T-cell (primary cell): ENCODE measurements around the gene SLC37A1. TPM values are rescaled to one million over a fixed set of nuclear protein-coding genes. Genes with fewer than 3 reads are reported as not detected.

Experiments used
- ATAC-seq, 4 experiments: fragments of 200-7000 bp in 3 of 4; fragments of 150-1000 bp in 1 of 4; cut with Tn5 transposase; replicated peaks in 1 of 4; 1 replicate in 3 of 4; 2 replicates in 1 of 4; pipeline ENCODE4 v1.10.0; 2021; ENCODE audit warnings: moderate library complexity in 3 of 4, mild to moderate bottlenecking in 2 of 4, moderate number of reproducible peaks in 1 of 4
- CTCF ChIA-PET, 2 donors: fragments of 300-600 bp; sonication (Branson Sonifier 250); formaldehyde crosslinking; loops; one replicate each; lab custom pipeline; 2022; ENCODE audit warnings: antibody characterized with exemption in 2 of 2; lab: Charles Lee
- POLR2A ChIA-PET, 2 donors: fragments of 300-600 bp; sonication (Branson Sonifier 250); formaldehyde crosslinking; loops; one replicate each; lab custom pipeline; 2022; ENCODE audit warnings: antibody characterized with exemption in 2 of 2; lab: Charles Lee
- DNase-seq, 35 experiments: peaks; one replicate each; pipeline versions ENCODE4 v3.0.0 to v3.0.0-alpha.2; 2013 to 2023
- H3K27ac ChIP-seq: one replicate; pipeline ENCODE4 v1.5.1; 2013; ENCODE audit warnings: low read length
- H3K27me3 ChIP-seq, 2 experiments: replicated peaks in 1 of 2; 1 replicate in 1 of 2; 2 replicates in 1 of 2; pipeline versions ENCODE4 v1.6.1 to v1.7.0; 2013; ENCODE audit warnings: low read length in 1 of 2, mixed read lengths in 1 of 2; ENCODE audit not compliant: control insufficient read depth in 2 of 2, insufficient read depth in 2 of 2; ENCODE audit errors: extremely low read depth in 1 of 2
- H3K36me3 ChIP-seq, 2 donors: 1 replicate in 1 of 2; 2 replicates in 1 of 2; pipeline versions ENCODE4 v1.6.1 to v1.7.0; 2013; ENCODE audit warnings: low read length in 1 of 2; ENCODE audit not compliant: control insufficient read depth in 2 of 2, insufficient read depth in 1 of 2; ENCODE audit errors: extremely low read depth in 1 of 2
- H3K4me1 ChIP-seq, 2 experiments: 1 replicate in 1 of 2; 2 replicates in 1 of 2; pipeline versions ENCODE4 v1.6.1 to v1.7.0; 2013; ENCODE audit warnings: low read length in 2 of 2, mixed read lengths in 1 of 2; ENCODE audit not compliant: insufficient read depth in 2 of 2, control insufficient read depth in 1 of 2; ENCODE audit errors: extremely low read depth in 1 of 2
- H3K4me3 ChIP-seq, 2 donors: 1 replicate in 1 of 2; 2 replicates in 1 of 2; pipeline versions ENCODE4 v1.5.1 to v1.7.0; 2013; ENCODE audit warnings: mild to moderate bottlenecking in 2 of 2, low read length in 1 of 2, moderate library complexity in 1 of 2; ENCODE audit not compliant: control insufficient read depth in 1 of 2; ENCODE audit errors: extremely low read depth in 1 of 2
- H3K9me3 ChIP-seq: 2 replicates; pipeline ENCODE4 v1.7.0; 2013
- H3K27ac Mint-ChIP-seq, 2 donors: one replicate each; pipeline ENCODE4 v1.8.0; 2020 to 2021; ENCODE audit warnings: mild to moderate bottlenecking in 2 of 2, mixed read lengths in 2 of 2
- H3K27me3 Mint-ChIP-seq, 2 donors: one replicate each; pipeline ENCODE4 v1.8.0; 2021 to 2022; ENCODE audit warnings: mixed read lengths in 2 of 2
- H3K36me3 Mint-ChIP-seq: one replicate; pipeline ENCODE4 v1.8.0; 2021; ENCODE audit warnings: mixed read lengths
- H3K4me1 Mint-ChIP-seq, 3 donors: one replicate each; pipeline ENCODE4 v1.8.0; 2020 to 2022; ENCODE audit warnings: mixed read lengths in 3 of 3, mild to moderate bottlenecking in 1 of 3
- H3K4me3 Mint-ChIP-seq, 3 donors: one replicate each; pipeline ENCODE4 v1.8.0; 2020 to 2022; ENCODE audit warnings: mild to moderate bottlenecking in 3 of 3, mixed read lengths in 3 of 3, moderate library complexity in 3 of 3
- H3K9me3 Mint-ChIP-seq, 3 donors: one replicate each; pipeline ENCODE4 v1.8.0; 2020 to 2022; ENCODE audit warnings: mixed read lengths in 3 of 3
- WGBS: methylation state at CpG from one replicate; pipeline ENCODE4 v1.1.5; 2013; ENCODE audit warnings: missing lambda C conversion rate; ENCODE audit not compliant: insufficient coverage; 5-methylcytosine and 5-hydroxymethylcytosine counted together
- total RNA-seq, 35 experiments: library from RNA in 6 of 35; stranded (reverse) in 6 of 35; fragments of 120-200 nt in 1 of 35; gene quantifications; one replicate each; pipeline versions ENCODE4 v1.2.1 to v1.2.4 and lab custom pipeline; 2013 to 2026

SLC37A1 gene
- total RNA-seq, 5 donors from 2014 or later (not counting 1 experiment from before 2014, with no cell fraction given), result 18.7 to 26.3 (median 22.6) TPM

DNA sequence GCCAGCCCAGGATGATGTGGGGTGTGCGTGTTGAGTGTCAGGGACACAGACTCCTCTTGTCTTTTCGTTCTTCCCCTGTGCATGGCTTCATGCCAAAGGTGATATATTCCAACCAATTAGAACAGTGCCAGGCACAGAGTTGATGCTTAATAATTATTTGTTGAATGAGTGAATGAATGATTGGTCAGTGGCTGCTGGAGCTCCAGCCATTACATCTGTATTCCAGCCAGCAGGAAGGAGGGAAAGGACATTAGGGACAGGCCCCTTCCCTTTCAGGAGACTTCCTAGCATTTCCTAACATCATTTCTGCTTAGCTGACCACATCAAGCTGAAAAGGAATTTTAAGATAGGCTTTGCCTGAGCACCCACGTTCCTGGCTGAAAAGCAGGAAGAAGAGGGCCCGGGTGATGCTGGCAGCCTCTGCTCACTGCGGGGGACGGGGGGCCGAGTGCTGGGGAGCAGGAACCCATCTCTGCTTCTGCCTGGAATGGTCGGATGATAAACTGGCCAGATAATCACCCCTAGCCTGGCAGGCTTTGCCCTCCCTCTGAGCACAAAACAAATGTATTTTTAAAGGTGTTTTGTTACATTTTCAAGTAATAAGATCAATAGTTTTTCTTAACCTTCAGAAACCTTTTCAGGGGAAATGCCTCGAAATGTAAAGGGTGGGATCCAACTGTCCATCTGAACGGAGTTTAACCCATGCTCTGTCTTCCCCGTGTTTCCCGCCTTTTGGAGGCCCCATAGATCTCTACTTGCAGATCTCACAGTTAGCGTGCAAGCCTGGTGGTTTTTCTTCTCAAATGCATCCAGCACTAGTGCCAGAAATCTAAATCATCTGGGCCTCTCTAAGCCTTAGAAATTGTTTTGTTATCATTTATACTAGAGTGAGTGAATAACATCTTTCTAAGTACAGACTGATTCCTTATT, 39.0 kb downstream of the SLC37A1 start:
- H3K27me3 Mint-ChIP-seq, result no peaks in the 10 kb centered on the region
- peak in 1 of 35 experiments; percentile 8 for DNase-seq
- peak overlapping the region in 1 of 2 donors; percentile 16 for H3K27ac Mint-ChIP-seq
- WGBS, result 95% methylated on average over 7 of the region's 13 CpGs
- no peak overlapping the region for H3K4me3 Mint-ChIP-seq
- no peaks in the 10 kb centered on the region for H3K4me1 Mint-ChIP-seq
- peaks cover 62% of the 10 kb centered on the region for H3K36me3 Mint-ChIP-seq
- H3K4me3 ChIP-seq, result no peak overlapping the region
- ChIA-PET CTCF (no interaction called here), POLR2A (no interaction called here)
- no peaks in the 10 kb centered on the region for H3K9me3 Mint-ChIP-seq
- H3K27ac ChIP-seq, result no peak overlapping the region
- no peaks in the 10 kb centered on the region for H3K4me1 ChIP-seq
- H3K27me3 ChIP-seq, result no peaks in the 10 kb centered on the region
- no peak for ATAC-seq
- H3K9me3 ChIP-seq, result no peaks in the 10 kb centered on the region
- peaks cover 23 to 37% of the 10 kb centered on the region in 2 donors for H3K36me3 ChIP-seq

DNA sequence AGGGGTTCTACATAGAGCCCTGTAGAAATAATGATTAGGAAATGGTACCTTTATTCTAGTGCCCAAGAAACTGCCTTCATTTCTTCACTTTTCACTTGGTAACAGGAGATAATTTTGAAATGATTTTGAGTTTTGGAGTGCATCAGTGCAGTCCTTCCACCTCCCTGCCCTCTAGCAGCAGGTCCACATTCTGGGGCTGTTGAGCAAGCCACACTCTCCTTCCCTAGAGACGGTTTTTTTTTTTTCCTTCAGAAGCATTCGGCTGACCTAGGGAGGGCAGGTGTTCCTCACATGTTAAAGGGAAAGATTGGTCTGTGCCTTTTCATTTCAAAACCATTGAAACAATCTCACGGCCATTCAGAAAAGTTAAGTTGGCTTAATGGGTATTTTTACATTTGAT, 39.8 kb downstream of the SLC37A1 start:
- WGBS, result no CpG with 5 or more reads among the region's 3 CpGs

DNA sequence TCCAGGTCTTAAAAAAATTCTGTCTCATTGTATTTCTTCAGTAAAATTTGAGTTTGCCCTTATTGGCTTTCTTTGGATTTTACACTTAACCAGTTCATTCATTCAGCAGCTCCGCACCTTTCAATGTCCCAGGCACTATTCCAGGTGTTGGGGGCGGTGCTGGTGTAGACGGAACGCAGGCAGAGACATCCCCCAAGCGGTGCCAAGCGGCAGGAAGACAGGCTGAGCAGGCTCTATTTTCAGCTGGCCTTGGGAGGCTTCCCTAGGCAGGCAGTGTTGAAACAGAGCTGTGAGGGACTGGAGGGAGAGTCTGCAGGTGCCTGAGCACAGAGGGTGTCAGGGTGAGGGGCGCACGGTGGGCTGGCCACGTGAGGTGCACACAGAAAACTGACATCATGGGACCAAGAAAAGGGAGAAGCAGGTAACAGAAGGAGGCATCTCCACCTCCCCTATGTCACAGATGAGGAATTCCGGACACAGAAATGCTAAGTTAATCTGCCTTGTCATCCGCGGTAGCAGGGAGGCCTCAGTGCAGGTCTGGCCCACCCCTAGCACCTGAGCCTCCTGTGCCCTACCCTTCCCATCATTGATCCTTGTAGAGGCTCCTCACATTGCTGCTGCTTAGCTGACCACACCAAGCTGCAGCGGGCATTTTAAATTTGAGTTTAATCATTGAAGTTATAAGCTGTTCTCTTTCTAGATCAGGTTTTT, 40.8 kb downstream of the SLC37A1 start:
- H3K27ac ChIP-seq, result no peak overlapping the region
- ChIA-PET CTCF (interaction anchor here in 1 of 2 donors (0.7 kb wide), 1 partner anchor 9 kb away, joined by 3 read pairs; no protein-coding TSS in a partner anchor), POLR2A (no interaction called here)
- no peaks in the 10 kb centered on the region for H3K4me1 ChIP-seq
- ATAC-seq (no peak), DNase-seq (no peak)
- no peak overlapping the region for H3K4me3 ChIP-seq
- no peaks in the 10 kb centered on the region for H3K9me3 ChIP-seq
- Mint-ChIP-seq H3K36me3 (peaks cover 56% of the 10 kb centered on the region), H3K4me1 (no peaks in the 10 kb centered on the region), H3K27ac (no peak overlapping the region), H3K27me3 (no peaks in the 10 kb centered on the region), H3K9me3 (no peaks in the 10 kb centered on the region), H3K4me3 (no peak overlapping the region)
- H3K27me3 ChIP-seq, result no peaks in the 10 kb centered on the region
- H3K36me3 ChIP-seq, result peaks cover 19 to 32% of the 10 kb centered on the region in 2 donors
- 80% methylated on average over 5 of the region's 13 CpGs for WGBS

More for the DNA sequence above, 39.8 kb downstream of the SLC37A1 start:
- H3K4me3 Mint-ChIP-seq, result no peak overlapping the region
- ATAC-seq, result no peak
- H3K36me3 ChIP-seq, result peaks cover 17 to 33% of the 10 kb centered on the region in 2 donors
- H3K36me3 Mint-ChIP-seq, result peaks cover 59% of the 10 kb centered on the region
- POLR2A ChIA-PET, result no interaction called here
- H3K27ac ChIP-seq, result no peak overlapping the region
- no peaks in the 10 kb centered on the region for H3K4me1 ChIP-seq
- no peaks in the 10 kb centered on the region for H3K9me3 Mint-ChIP-seq
- H3K4me3 ChIP-seq, result no peak overlapping the region
- CTCF ChIA-PET, result no interaction called here
- H3K4me1 Mint-ChIP-seq, result no peaks in the 10 kb centered on the region
- no peaks in the 10 kb centered on the region for H3K9me3 ChIP-seq
- DNase-seq, result no peak
- no peak overlapping the region for H3K27ac Mint-ChIP-seq
- no peaks in the 10 kb centered on the region for H3K27me3 Mint-ChIP-seq
- no peaks in the 10 kb centered on the region for H3K27me3 ChIP-seq

DNA sequence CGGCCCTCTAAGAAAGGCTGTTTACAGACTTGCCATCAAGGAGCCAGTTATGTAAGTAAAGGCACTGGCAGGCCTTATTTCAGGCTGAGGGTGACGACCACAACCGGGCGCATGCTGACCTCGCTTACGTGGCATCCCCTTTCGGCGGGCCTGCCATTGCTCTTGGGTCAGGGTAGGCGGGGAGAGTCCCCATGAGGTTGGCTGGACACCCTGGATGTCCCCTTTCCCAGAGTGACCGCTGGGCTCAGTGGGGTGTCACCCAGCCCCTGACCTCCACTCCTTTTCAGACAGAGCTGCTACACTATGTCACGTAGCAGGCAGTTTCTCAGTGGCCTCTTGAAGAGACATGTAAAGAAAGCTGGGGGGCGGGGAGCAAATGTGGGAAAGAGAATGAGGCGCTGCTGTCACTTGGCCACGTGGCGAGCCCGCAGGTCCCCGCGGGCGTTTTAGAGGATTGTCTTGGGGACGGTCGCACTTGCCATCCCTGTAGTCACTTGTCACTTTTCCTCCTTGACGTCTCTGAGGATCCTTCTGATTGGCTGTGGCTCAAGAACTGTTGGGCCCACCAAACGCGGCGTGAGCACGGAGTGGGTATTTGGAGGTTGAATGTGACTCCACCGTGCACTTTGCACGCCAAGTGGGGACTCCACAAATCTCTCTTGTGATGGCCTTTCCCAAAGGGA, 42.2 kb downstream of the SLC37A1 start:
- Mint-ChIP-seq H3K27ac (no peak overlapping the region), H3K4me1 (peaks cover 0 to 5% (median 0%) of the 10 kb centered on the region in 3 donors), H3K9me3 (no peaks in the 10 kb centered on the region), H3K36me3 (peaks cover 54% of the 10 kb centered on the region), H3K4me3 (no peak overlapping the region), H3K27me3 (no peaks in the 10 kb centered on the region)
- CTCF ChIA-PET, result no interaction called here
- peaks cover 19 to 39% of the 10 kb centered on the region in 2 donors for H3K36me3 ChIP-seq
- H3K27me3 ChIP-seq, result no peaks in the 10 kb centered on the region
- 95% methylated on average over 23 of the region's 28 CpGs for WGBS
- no peaks in the 10 kb centered on the region for H3K4me1 ChIP-seq
- POLR2A ChIA-PET, result no interaction called here
- H3K9me3 ChIP-seq, result no peaks in the 10 kb centered on the region
- no peak overlapping the region for H3K27ac ChIP-seq
- no peak overlapping the region for H3K4me3 ChIP-seq
- DNase-seq, result no peak
- no peak for ATAC-seq

DNA sequence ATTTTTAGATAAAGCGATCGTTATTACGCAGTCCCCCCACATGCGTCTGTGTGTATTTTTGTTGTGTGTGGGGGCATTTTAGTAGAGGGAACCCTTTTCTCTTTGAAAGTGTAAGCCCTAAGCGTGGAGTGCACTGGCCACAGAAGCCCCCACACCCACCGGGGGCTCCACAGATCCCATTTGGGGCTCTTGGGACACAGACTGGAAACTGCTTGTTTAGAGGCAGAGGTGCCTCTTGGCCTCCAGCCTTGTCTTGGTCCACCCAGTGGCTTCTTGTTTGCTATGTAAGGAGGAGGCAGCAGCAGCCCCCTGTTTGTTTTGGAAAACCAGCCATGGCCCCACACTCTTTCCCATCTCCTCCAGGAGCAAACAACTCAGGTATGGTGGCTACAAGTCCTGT, 42.8 kb downstream of the SLC37A1 start:
- ATAC-seq (no peak), DNase-seq (no peak)
- H3K4me1 ChIP-seq, result no peaks in the 10 kb centered on the region
- H3K4me1 Mint-ChIP-seq, result peaks cover 0 to 5% (median 0%) of the 10 kb centered on the region in 3 donors
- ChIA-PET POLR2A (no interaction called here), CTCF (no interaction called here)
- no peaks in the 10 kb centered on the region for H3K9me3 Mint-ChIP-seq
- no peak overlapping the region for H3K27ac ChIP-seq
- H3K9me3 ChIP-seq, result no peaks in the 10 kb centered on the region
- H3K27me3 Mint-ChIP-seq, result no peaks in the 10 kb centered on the region
- no peak overlapping the region for H3K4me3 ChIP-seq
- H3K27ac Mint-ChIP-seq, result no peak overlapping the region
- H3K27me3 ChIP-seq, result no peaks in the 10 kb centered on the region
- no peak overlapping the region for H3K4me3 Mint-ChIP-seq
- peaks cover 55% of the 10 kb centered on the region for H3K36me3 Mint-ChIP-seq
- 100% methylated on average over 1 of the region's 6 CpGs for WGBS
- H3K36me3 ChIP-seq, result peaks cover 19 to 44% of the 10 kb centered on the region in 2 donors

DNA sequence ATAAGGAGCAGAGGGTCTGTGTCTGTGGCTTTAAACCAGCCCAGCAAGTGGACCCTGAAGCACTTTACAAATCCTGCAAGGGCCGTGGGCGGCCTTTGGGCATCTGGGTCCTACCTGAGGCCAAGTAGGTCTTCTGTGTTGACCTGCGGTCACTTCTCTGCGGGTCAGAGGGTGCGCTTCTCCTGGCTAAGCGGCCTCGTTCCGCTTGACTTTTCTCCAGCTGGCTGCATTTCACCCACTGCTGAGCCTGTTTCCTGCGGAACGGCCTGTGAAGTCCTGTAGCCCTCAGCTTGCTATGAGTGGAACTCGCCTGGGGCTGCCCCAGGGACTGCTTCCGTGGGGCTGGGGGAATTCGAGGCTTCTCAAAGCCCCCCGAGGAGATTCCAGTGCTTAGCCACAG, 43.3 kb downstream of the SLC37A1 start:
- ChIA-PET POLR2A (no interaction called here), CTCF (no interaction called here)
- Histone ChIP-seq H3K4me3 (no peak overlapping the region), H3K27me3 (no peaks in the 10 kb centered on the region), H3K27ac (no peak overlapping the region), H3K36me3 (peaks cover 19 to 49% of the 10 kb centered on the region in 2 donors), H3K9me3 (no peaks in the 10 kb centered on the region), H3K4me1 (peaks cover 0 to 2% of the 10 kb centered on the region in 2 experiments)
- H3K4me1 Mint-ChIP-seq, result peaks cover 0 to 8% (median 0%) of the 10 kb centered on the region in 3 donors
- no peak overlapping the region for H3K4me3 Mint-ChIP-seq
- H3K9me3 Mint-ChIP-seq, result no peaks in the 10 kb centered on the region
- 97% methylated on average over 14 of the region's 14 CpGs for WGBS
- DNase-seq (no peak), ATAC-seq (no peak)
- no peak overlapping the region for H3K27ac Mint-ChIP-seq
- H3K36me3 Mint-ChIP-seq, result peaks cover 57% of the 10 kb centered on the region
- no peaks in the 10 kb centered on the region for H3K27me3 Mint-ChIP-seq
